GOT3 (cell line): Measurements from ENCODE around the gene BIN1.
"Not testable (repeated sequence)": the region's sequence is repeated elsewhere in the genome, so short reads cannot be mapped to it uniquely, and the experiment has no call there.

Source experiments
- DNase-seq: peaks from one replicate; lab custom pipeline; 2025; ENCODE audit warnings: mixed read lengths; lab: John Stamatoyannopoulos, UW

BIN1 gene

DNA sequence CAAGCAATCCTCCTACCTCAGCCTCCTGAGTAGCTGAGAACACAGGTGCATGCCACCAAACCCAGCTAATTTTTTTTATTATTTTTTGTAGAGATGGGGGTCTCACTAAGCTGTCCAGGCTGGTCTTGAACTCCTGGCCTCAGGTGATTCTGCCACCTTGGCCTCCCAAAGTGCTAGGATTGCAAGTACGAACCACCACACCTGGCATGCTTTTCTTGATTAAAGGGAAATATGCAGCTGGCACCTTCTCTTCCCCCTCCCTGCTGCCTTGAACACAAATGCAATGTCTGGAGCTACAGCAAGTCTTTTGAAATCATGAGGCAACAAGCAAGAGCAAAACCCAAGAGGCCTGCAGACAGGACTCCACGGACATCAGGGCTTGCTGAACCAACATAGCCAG, 26.8 kb upstream of the BIN1 start:
- DNase-seq, result no peak

DNA sequence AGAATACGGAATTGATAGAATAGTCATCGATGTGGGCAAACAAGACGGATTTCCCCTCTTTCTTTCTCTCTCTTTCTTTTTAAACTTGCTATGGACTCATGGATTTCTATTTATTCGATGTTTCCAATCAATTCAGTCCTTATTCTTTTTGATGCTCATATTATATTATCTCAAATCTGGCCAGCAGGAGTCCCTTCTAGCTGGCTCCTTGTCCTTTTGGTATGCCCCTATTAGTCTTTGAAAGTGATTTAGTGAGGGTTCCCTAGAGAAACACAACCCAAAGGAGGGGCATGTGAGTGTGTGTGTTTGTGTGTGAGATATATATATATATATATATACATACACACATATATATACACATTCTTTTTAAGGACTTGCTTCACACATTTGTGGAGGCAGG, 23.5 kb upstream of the BIN1 start:
- DNase-seq, result no peak

DNA sequence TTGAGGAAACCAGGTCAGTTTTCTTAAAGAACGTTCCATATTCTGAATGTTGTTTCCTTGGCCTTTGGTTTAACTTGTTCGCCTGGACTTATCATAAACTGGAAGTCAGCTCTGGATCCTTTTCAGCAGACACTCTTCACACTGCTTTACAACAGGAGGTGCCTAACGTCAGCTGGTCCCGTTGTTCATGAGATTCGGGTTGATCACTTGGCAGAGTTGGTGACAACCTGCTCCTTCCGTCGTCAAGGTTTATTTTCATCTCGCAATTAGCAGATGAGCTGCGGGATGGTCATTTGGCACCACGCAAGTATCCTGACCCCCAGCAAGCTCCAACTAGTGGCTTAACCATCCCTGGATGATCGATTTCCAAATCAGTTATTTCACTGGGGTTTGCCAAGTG, 23.0 kb upstream of the BIN1 start:
- DNase-seq, result no peak

DNA sequence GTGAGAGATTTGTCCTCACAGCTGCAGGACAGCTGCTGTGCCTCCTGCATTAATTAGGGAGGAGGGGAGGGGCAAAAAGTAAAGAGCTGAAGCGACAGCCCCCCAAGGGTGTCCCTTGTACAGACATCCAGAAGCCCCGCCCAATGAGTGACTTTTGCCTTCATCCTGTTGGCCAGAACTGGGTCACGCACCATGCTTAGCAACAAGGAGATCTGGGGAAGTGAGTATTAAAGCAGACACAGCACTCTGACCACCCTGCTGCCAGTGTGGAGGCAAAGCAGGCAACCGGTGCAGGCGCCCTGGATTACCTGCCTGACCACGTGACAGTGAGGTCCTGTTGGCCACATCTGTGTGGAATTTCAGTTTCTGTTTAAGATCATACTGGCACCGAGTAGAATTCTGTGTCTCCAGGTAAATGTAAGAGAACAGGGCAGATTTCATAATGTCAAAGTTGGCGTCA, 21.5 kb upstream of the BIN1 start:
- no peak for DNase-seq

DNA sequence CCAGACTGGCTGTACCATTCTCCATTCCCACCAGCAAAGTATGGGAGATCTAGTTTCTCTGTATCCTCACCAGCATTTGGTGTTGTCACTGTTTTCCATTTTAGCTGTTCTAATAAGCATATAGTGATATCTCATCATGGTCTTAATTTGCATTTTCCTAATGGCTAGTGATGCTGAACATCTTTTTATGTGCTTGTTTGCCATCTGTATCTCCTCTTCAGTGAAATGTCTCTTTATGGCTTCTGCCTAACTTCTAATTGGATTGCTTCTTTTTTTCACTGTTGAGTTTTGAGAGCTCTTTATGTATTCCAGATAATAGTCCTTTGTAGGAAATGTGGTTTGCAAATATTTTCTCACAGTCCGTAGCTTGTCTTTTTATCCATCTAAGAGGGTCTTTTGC, 18.9 kb upstream of the BIN1 start:
- DNase-seq, result no peak

DNA sequence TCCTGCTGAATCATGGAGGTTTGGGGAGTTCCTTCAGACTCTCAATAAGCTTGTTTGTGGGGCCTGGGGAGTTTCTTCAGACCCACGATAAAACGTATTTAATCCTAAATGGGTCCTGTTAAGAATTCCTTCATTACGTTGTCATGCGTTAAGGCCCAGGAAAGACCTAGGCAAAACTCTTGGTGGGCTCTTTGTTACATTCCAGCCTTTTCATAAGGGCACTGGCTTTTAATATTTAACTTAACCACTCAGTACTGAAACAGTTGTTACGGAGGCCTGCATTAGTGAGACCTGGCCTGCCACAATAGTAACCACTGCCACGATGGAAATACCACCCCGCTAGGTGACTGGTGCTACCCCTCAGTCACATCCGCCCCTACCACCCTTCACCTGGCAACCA, 17.5 kb upstream of the BIN1 start:
- no peak for DNase-seq

DNA sequence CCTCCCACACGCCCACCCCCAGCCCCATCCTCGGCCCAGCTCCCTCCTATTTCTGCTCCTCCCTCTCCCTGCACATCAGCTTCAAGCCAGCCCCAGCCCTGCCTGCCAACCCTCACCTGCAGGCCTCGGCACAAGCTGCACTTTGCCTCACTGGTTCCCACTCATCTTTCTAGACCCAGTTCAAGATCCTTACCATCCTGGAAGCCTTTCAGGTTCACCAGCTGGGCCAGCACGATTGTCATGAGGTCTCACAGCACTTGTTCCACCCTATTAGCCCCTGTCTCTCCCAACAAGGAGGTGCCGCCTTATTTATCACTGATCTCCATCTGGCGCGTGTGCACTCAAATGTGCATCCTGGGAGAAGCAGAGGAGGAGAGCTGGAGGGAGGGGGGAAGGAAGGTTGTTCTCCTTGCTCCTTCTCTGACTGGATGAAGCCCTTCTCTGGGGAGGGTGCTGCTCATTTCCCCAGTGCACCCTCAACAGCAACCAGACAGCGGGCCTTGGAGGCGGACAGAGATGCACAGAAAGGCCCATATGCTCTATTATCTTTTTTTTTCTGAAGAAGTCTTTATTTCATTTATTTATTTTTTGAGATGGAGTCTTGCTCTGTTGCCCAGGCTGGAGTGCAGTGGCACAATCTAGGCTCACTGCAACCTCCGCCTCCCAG, 15.5 kb upstream of the BIN1 start:
- no peak for DNase-seq

DNA sequence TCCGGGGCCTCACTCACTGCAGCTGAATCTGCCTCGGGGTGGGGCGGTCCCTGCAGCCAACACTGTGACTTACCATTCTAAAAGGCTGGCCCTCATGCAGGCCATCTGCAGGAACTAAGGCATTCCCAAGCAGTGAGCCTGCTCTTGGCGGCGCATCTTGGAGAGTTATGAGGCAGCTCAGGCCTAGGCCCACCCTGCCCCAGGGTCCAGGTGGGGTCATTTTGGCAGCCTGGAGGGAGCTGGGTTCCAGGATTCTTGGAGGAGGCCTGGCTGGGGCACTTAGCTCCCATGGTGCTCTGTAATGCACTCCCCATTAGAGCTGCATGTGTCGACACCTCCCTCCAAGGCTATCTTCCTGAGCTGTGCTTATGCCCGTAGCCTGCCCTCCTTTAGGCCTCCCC, 14.8 kb upstream of the BIN1 start:
- DNase-seq, result no peak

DNA sequence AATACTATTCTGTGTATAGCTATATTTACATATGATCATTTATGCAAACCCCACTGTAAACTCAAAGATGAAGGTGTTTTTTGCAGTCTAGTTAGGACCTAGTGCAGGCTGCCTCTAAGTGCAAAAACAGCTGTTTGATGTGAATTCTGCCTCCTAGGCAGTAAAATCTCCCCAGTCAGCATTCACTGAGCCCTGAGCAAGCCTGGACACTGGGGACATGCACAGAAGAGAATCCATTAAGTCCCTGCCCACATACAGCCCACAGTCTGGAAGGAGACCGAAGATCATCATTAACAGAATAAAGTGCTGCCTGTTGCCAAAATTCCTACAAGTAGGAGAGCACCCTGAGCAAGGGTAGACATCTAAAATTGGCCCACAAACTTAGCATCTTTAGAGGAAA, 14.4 kb upstream of the BIN1 start:
- DNase-seq, result no peak

DNA sequence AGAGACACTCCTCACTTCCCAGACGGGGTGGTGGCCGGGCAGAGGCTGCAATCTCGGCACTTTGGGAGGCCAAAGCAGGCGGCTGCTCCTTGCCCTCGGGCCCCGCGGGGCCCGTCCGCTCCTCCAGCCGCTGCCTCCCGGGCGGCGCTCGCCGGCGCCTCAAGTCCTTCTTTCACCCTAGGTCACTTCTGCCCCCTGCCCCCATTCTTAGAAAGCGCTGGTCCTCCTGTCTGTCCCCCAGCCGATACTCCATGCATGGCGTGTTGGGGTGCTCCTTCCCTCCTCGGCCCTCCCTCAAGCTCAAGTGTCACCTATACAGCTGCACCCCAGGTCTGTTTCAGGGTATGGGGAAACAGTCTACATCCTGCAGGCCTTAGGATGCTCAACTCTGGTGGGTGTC, 13.5 kb upstream of the BIN1 start:
- DNase-seq, result not testable (repeated sequence)

DNA sequence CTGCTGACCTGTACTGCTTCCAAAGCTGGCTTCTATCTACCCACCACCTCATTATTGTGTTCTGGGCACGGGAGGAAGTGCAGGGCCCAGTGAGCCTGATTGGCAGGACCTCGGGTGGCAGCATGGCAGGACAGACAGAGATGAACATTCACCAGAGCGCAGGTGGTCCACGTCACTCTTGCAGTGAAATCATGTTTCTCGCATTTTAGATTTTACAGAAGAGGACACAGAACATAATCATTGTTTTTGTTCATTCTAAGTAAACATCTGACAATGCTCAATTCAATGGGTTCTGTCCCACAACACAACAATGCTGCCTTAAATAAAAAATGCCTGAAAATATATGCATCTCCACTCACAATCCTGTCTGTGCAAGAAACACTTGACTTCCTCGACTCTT, 11.5 kb upstream of the BIN1 start:
- DNase-seq, result no peak

DNA sequence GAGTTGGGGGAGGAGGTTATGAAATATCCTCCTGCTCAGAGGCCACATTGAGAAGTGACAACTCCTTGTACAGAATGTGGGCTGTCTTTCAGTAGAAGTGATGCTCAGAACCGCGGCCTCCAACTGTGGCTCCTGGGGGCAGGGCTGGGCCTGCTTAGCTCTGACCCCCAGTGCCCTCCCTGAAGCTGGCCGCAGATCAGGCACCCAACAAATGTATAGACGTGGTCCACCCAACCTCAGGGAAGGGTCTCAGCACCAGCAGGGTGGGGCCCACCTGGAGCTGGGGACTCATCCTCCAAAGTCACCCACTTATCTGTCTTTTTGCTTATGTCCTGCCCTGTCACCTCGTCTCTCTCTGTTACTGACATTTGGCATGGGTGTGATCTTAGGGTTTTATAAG, 11.1 kb upstream of the BIN1 start:
- no peak for DNase-seq

DNA sequence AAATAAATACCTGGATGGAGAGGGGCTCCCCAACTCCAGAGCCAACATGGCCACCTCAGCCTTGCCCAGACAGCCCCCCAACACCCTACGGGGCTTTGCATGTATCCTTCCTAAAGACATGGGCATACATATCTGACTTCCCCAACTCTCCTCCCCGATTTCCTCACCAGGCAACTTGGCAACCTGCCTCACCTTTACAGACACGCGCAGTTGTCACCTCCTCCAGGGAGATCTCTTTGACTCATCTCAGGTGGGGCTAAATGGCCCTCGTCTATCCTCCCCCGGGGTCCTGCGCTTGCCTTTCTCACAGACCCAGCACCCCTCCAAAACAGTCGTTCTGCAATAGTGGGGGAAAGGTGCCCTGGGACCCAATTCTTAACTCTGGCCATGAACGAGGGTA, 10.6 kb upstream of the BIN1 start:
- no peak for DNase-seq

DNA sequence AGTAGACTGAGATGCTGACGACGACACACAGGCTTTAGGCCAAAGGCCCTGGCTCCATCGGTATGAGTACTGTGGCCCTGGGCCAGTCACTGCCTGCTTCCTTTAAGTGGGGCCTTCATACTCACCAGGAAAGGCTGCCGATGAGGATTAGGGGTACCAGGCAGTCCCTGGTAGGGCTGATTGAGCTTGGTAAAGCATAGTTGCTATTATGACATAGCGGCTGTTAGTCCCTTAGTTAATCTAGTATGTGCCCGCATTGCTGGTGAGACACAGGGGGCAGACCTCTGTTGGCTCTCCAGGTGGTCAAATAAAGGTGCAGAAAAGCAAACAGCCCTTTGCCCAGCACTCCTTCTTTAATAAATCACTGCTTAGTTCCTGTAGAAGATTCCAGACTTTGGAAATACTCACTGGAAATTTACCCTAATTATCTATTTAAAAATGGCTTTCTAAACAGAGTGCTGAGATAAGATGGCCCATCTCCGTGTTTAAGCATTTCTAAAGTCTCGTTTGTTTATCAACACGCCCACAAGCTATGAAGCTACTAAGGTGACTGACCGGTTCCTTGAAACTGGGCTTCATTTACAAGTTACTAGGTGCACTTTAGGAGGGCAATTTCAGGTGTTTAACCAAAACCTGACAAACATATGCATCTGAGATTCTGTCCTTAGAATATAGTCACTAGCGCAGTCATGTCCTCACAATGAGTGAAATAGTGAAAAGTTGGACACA, 8.7 kb upstream of the BIN1 start:
- no peak for DNase-seq

DNA sequence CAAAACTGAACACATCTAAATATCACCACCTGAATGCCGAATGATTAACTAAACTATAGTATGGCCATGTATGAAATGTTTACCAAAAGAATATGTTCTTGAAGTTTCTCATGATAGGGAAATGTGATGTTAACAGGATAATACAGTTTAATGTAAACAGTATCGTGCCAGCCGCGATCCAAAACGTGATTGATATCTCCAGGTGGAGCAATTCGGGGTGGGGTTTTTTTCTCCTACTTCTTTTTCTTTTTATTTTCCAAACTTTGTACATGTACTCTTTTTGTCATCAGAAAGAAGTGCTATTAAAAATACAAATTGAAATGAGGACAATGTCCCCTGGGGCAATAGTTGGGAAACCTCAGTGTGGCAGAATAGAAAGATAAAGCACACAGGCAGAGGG, 4.0 kb upstream of the BIN1 start:
- DNase-seq, result no peak

DNA sequence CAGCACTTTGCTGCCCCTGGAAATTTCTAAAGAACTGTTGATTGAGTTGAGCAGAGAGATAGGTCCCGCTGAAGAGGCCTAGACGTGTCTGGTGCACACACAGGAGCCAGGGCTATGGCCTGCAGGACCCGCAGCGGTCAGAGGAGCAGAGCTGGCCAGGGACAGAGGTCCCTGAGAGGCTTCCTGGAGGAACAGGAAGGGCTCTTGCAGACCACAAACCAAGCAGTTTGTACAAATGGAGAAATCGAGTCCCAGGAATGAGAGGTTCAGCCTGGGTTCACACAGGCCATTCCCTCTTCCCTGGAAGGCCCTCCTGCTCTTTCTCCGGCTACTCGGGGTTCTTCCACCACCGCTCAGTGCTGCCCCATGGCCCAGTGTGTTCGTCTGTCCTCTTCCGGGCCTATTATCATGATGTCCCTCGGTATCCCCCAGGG, 1.2 kb upstream of the BIN1 start:
- no peak for DNase-seq

DNA sequence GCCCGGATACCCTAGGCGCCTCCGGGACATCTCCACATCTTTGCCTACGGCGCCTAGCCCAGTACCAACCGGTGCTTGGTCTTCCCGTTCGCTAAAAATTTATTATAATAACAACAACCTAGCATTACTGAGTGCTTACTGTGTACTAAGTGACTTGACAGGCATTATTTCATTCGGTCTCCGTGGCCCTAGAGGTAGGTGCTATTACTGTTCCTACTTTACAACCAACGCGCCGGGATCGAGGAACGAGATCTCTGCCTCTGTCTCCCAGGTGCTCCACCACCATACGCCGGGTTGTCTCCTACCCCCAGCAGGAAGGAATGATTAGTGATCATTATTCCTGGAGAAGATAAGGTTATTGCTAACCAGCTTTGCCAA, 657 bp upstream of the BIN1 start:
- no peak for DNase-seq

DNA sequence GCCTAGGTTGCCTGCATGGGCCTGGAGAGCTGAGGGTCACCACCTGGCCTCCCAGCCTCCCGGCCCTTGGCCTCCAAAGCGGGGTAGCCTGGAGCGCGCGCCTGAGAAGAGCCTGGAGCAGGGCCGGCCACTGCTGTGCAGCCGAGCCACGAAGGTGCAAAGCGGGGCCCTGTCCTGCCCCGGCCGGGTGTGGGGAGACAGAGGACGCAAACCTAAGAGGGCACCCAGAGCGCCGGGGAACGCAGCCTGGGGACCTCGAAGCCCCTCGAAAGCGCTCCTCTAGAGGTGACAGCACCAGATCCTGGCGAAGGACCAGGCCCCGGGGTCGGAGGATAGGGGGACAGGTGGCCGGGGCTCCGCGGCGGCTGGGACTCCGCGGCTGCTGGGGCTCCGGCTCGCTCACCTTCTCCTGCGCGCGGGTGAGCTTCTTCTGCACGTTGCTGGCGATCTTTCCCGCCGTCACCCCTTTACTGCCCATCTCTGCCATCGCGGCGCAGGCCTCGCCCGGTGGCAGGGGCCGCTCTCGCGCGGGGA, 430 bp downstream of the BIN1 start:
- DNase-seq, result no peak

DNA sequence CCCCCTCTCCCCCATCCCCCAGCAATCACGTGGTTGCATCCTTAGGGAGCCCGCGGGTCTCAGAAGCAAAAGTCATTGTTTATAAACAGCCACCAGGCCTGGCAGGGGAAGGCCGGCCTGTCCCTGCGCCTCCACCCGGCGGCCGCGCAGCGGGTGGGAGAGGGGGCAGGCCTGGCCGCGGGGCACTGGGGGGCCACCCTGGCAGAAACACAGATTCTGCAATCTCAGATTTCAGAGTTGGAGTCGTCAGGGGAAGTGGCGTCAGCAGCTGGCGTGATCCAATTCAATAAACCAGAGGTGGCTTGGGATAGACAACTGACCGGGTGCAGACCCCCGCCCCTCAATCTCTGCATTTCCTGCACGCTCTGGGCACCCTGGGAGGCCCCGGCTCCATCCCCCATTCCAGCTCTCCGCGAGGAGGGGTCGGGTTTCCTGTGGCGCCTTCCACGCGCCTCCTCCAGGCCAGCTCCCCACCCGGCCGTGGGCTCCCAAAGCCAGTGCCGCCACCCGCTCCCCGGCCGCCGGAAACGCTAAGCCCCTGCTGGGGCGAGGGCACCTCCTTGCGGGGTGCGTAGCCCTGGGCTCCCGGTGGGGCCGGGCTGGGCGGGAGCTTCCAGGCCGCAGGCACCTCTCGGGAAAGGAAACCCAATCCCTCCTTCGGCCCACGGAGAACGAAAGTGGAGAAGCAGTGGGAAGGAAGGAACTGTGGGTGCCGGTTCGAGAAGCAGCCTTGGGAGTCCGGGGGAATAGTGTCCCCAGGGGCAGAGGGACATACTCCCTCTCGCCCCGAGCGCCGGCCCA, 1.1 kb downstream of the BIN1 start:
- DNase-seq, result no peak

DNA sequence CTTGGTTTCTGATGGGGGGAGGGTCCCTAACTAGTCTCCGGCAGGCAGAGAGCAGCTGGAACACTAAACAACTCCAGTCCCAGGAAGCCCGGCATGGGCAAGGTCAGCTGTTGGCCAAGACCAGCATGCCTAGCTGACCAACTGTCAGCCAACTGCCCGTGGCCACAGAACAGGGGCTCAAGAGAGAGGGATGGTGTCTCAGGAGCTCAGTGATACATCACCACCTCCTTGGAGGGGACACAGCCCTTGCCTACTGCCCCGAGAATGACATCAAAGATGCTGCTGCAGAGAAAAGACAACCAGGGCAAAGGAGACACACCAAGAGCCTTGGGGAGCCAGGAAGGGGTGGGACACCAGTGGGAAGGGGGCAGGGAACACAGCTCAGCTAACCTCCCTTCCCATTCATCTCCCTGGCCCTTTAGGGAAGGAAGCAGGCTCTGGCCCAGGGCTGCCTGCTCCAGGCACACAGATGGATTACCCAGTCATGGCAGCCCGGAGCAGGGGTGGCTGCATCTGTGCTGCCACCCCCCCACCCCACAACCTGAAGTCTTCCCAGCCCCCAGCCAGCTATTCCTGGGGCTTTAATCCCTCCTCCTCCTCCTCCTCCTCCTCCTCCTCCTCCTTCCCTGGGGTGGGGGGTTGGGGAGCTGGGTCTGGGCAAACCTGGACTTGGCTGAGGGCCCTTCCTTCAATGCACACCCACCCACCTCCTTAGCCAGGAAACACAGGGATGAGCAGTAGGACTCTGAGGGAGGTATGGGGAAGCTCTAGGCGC, 1.9 kb downstream of the BIN1 start:
- DNase-seq, result no peak

DNA sequence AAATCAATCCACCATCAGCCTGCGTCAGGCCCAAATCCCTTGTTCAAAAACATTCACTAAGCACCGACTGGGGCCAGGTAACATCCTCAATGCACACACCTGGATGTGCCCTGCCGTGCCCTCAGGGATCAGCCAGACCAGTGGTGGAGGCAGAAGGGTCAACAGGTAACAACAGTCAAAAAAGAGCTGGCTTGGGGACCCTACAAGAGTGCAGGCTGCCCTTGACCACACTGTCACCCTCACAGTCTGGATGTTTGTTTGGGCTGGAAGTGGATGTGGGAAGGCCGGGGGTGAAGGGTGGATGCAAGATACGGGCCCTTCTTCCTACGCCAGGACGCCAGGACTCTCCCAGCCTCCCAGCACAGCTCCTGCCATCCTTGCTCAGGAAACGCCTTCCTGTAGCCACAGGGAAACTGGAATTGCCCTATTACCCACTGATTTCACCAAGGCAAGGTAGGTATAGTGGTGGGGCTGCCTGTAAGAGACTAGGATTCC, 2.7 kb downstream of the BIN1 start:
- no peak for DNase-seq
